HuH-7.5 (cell line): ENCODE data around the gene STOML3.

ENCODE experiments used
- DNase-seq: peaks from one replicate; pipeline ENCODE4 v3.0.0; 2011; ENCODE audit warnings: low spot score

STOML3 gene

GRCh38 chr13:38980750-38981078 is 9.9 kb downstream of the STOML3 start:
- DNase-seq = no peak

- no peak for DNase-seq
Observed at GRCh38 chr13:38979891-38980749, 10.5 kb downstream of the STOML3 start.

- no peak for DNase-seq
Observed at GRCh38 chr13:38970380-38971051, 20.1 kb downstream of the STOML3 start.

GRCh38 chr13:38969187-38969586 is 21.4 kb downstream of the STOML3 start:
- no peak for DNase-seq

- no peak for DNase-seq
Observed at GRCh38 chr13:38967446-38967845, 23.2 kb downstream of the STOML3 start.

- DNase-seq = no peak
Observed at GRCh38 chr13:38965281-38965680, 25.4 kb downstream of the STOML3 start.

GRCh38 chr13:38960175-38960574 is 30.5 kb downstream of the STOML3 start:
- DNase-seq = no peak

GRCh38 chr13:38957794-38958592 is 32.6 kb downstream of the STOML3 start:
- no peak for DNase-seq

GRCh38 chr13:38954844-38955243 is 35.8 kb downstream of the STOML3 start:
- DNase-seq = no peak

GRCh38 chr13:38954291-38954690 is 36.3 kb downstream of the STOML3 start:
- DNase-seq = no peak

GRCh38 chr13:38952827-38953226 is 37.8 kb downstream of the STOML3 start:
- DNase-seq = no peak

GRCh38 chr13:38951525-38952313 is 38.9 kb downstream of the STOML3 start:
- no peak for DNase-seq

GRCh38 chr13:38950987-38951386 is 39.6 kb downstream of the STOML3 start:
- DNase-seq = no peak

- DNase-seq = no peak
Observed at GRCh38 chr13:38947054-38947453, 43.6 kb downstream of the STOML3 start.

- no peak for DNase-seq
Observed at GRCh38 chr13:38944219-38944618, 46.4 kb downstream of the STOML3 start.

- DNase-seq = no peak
Observed at GRCh38 chr13:38943231-38943630, 47.4 kb downstream of the STOML3 start.

GRCh38 chr13:38941353-38941945 is 49.2 kb downstream of the STOML3 start:
- DNase-seq = no peak

GRCh38 chr13:38933786-38934185 is 56.8 kb downstream of the STOML3 start:
- no peak for DNase-seq

- no peak for DNase-seq
Observed at GRCh38 chr13:38922170-38922569, 68.5 kb downstream of the STOML3 start.

- DNase-seq = no peak
Observed at GRCh38 chr13:38921081-38921480, 69.5 kb downstream of the STOML3 start.
